Measurements from ENCODE around the gene ABCA8. TPM values are rescaled to one million over a fixed set of nuclear protein-coding genes. Genes with fewer than 3 reads are reported as not detected.
"Not testable (repeated sequence)": the region's sequence is repeated elsewhere in the genome, so short reads cannot be mapped to it uniquely, and the experiment has no call there.

ABCA8 gene
- total RNA-seq, 1 experiment from 2014 or later = not detected

GRCh38 chr17:68961214-68961882, 6.2 kb upstream of the ABCA8 start:
- Histone ChIP-seq H4K8ac (replicated peaks; ENCODE audit: insufficient read length, low read depth, low read length) (no peak overlapping the region), H2AFZ (ENCODE audit: low read length) (no peak overlapping the region), H3T11ph (ENCODE audit: low read length) (no peak overlapping the region), H3K14ac (ENCODE audit: insufficient read depth, low read length) (no peak overlapping the region), H3K27me3 (ENCODE audit: insufficient read depth, low read length) (no peaks in the 10 kb centered on the region), H4K91ac (ENCODE audit: insufficient read length, low read depth, low read length) (no peak overlapping the region), H3K56ac (ENCODE audit: insufficient read length, low read depth, low read length) (no peak overlapping the region), H2BK20ac (ENCODE audit: low read depth, low read length, poor library complexity, severe bottlenecking) (no peak overlapping the region), H2BK5ac (ENCODE audit: insufficient read length, low read length) (no peak overlapping the region), H3K9me3 (ENCODE audit: control insufficient read depth, low read depth, low read length) (no peaks in the 10 kb centered on the region), H3K79me2 (ENCODE audit: insufficient read depth, low read length) (no peaks in the 10 kb centered on the region), H2AK5ac (ENCODE audit: insufficient read length, low read length) (no peak overlapping the region), H4K20me1 (ENCODE audit: control insufficient read depth, insufficient read depth, insufficient read length) (no peaks in the 10 kb centered on the region), H3K4ac (ENCODE audit: low read depth, low read length) (no peak overlapping the region), H3K4me1 (ENCODE audit: insufficient read depth, low read length) (no peaks in the 10 kb centered on the region), H3K18ac (ENCODE audit: insufficient read length, low read depth, low read length) (no peak overlapping the region), H3K27ac (ENCODE audit: insufficient read length, low read depth, low read length) (no peak overlapping the region), H3K4me2 (ENCODE audit: insufficient read depth, insufficient read length, low read length) (no peak overlapping the region), H2BK15ac (ENCODE audit: low read depth, low read length) (no peak overlapping the region), H3K23ac (ENCODE audit: insufficient read length, low read depth, low read length) (no peak overlapping the region), H3K79me1 (ENCODE audit: insufficient read depth, low read depth, low read length, poor library complexity, severe bottlenecking) (no peaks in the 10 kb centered on the region), H3K23me2 (ENCODE audit: insufficient read length, low read depth, low read length, poor library complexity, severe bottlenecking) (no peaks in the 10 kb centered on the region), H4K5ac (ENCODE audit: insufficient read length, low read depth, low read length) (no peak overlapping the region), H2BK120ac (ENCODE audit: low read depth, low read length, poor library complexity, severe bottlenecking) (no peak overlapping the region), H2BK12ac (ENCODE audit: insufficient read length, low read depth, low read length) (no peak overlapping the region), H3K9ac (ENCODE audit: extremely low read depth, insufficient read length, low read length) (no peak overlapping the region)
- Mint-ChIP-seq H3K4me1 (no peaks in the 10 kb centered on the region), H3K27ac (no peak overlapping the region), H3K27me3 (ENCODE audit: low read depth) (no peaks in the 10 kb centered on the region), H3K4me3 (no peak overlapping the region), H3K9me3 (no peaks in the 10 kb centered on the region), H3K36me3 (ENCODE audit: insufficient read depth in 1 of 3, low read depth in 3 of 3) (no peaks in the 10 kb centered on the region)
- TF ChIP-seq CTCF (conservative IDR thresholded peaks at IDR 0.05) = no peak
- WGBS (ENCODE audit: extremely low coverage, insufficient read length, low lambda C conversion rate) = 100% methylated on average over 3 of the region's 9 CpGs
- no peak for DNase-seq

- not testable (repeated sequence) for H3K23me2 ChIP-seq (ENCODE audit: insufficient read length, low read depth, low read length, poor library complexity, severe bottlenecking); H3K9me3 Mint-ChIP-seq; H3K27ac ChIP-seq (ENCODE audit: insufficient read length, low read depth, low read length); H3K27ac Mint-ChIP-seq; H3K27me3 Mint-ChIP-seq (ENCODE audit: low read depth); H3K14ac ChIP-seq (ENCODE audit: insufficient read depth, low read length); H3K4me2 ChIP-seq (ENCODE audit: insufficient read depth, insufficient read length, low read length); H3K56ac ChIP-seq (ENCODE audit: insufficient read length, low read depth, low read length); H3K79me1 ChIP-seq (ENCODE audit: insufficient read depth, low read depth, low read length, poor library complexity, severe bottlenecking); H3K23ac ChIP-seq (ENCODE audit: insufficient read length, low read depth, low read length); H2BK20ac ChIP-seq (ENCODE audit: low read depth, low read length, poor library complexity, severe bottlenecking); H3K18ac ChIP-seq (ENCODE audit: insufficient read length, low read depth, low read length); H3K4ac ChIP-seq (ENCODE audit: low read depth, low read length); H3K4me3 Mint-ChIP-seq; H2BK15ac ChIP-seq (ENCODE audit: low read depth, low read length); H3K4me1 Mint-ChIP-seq; H4K5ac ChIP-seq (ENCODE audit: insufficient read length, low read depth, low read length); H3K36me3 Mint-ChIP-seq (ENCODE audit: insufficient read depth in 1 of 3, low read depth in 3 of 3); H2BK5ac ChIP-seq (ENCODE audit: insufficient read length, low read length); H3K4me1 ChIP-seq (ENCODE audit: insufficient read depth, low read length); H2BK120ac ChIP-seq (ENCODE audit: low read depth, low read length, poor library complexity, severe bottlenecking); H2BK12ac ChIP-seq (ENCODE audit: insufficient read length, low read depth, low read length); H4K8ac ChIP-seq (replicated peaks; ENCODE audit: insufficient read length, low read depth, low read length); H3K9ac ChIP-seq (ENCODE audit: extremely low read depth, insufficient read length, low read length); H4K20me1 ChIP-seq (ENCODE audit: control insufficient read depth, insufficient read depth, insufficient read length); H3K9me3 ChIP-seq (ENCODE audit: control insufficient read depth, low read depth, low read length); H3K27me3 ChIP-seq (ENCODE audit: insufficient read depth, low read length); DNase-seq; H3K79me2 ChIP-seq (ENCODE audit: insufficient read depth, low read length); H2AK5ac ChIP-seq (ENCODE audit: insufficient read length, low read length); H3T11ph ChIP-seq (ENCODE audit: low read length); H2AFZ ChIP-seq (ENCODE audit: low read length); H4K91ac ChIP-seq (ENCODE audit: insufficient read length, low read depth, low read length)
- WGBS (ENCODE audit: extremely low coverage, insufficient read length, low lambda C conversion rate) = no CpG with 5 or more reads among the region's 2 CpGs
These were observed 3.9 kb upstream of the ABCA8 start for GRCh38 chr17:68959117-68959516.

Measured in H9 (cell line).